ENCODE data around the gene SYCE1. TPM values are rescaled to one million over a fixed set of nuclear protein-coding genes. Genes with fewer than 3 reads are reported as not detected.
"Not testable (repeated sequence)": the region's sequence is repeated elsewhere in the genome, so short reads cannot be mapped to it uniquely, and the experiment has no call there.

The SYCE1 gene
- total RNA-seq, 3 donors from 2014 or later: 3.9 to 5.4 TPM; not detected in 1

DNA sequence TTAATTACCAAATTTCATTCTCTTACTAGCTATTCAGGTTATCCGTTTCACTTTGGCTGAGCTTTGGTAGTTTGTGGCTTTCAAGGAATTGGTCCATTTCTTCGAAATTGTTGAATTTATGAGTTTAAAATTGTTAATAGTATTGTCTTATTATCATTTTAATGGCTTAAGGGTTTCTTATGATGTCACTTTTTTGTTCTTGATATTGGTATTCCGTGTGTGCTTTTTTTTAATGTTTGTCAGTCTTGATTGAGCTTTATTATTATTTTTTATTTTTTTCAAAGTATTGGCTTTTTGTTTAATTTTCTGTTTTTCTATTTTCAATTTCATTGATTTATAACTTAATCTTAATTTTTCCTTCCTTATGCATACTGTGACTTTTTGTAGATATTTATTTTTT, 35.3 kb upstream of the SYCE1 start:
- Histone ChIP-seq H3K36me3 (no peaks in the 10 kb centered on the region), H3K4me1 (no peaks in the 10 kb centered on the region), H3K27me3 (peaks cover 0 to 30% of the 10 kb centered on the region in 2 donors), H3K9me3 (no peaks in the 10 kb centered on the region), H3K27ac (no peak overlapping the region), H3K4me3 (no peak overlapping the region)
- TF ChIP-seq POLR2AphosphoS5 (IDR thresholded peaks at IDR 0.05): no peak
- TF ChIP-seq POLR2A (IDR thresholded peaks at IDR 0.05): no peak
- TF ChIP-seq, protein P1, sequence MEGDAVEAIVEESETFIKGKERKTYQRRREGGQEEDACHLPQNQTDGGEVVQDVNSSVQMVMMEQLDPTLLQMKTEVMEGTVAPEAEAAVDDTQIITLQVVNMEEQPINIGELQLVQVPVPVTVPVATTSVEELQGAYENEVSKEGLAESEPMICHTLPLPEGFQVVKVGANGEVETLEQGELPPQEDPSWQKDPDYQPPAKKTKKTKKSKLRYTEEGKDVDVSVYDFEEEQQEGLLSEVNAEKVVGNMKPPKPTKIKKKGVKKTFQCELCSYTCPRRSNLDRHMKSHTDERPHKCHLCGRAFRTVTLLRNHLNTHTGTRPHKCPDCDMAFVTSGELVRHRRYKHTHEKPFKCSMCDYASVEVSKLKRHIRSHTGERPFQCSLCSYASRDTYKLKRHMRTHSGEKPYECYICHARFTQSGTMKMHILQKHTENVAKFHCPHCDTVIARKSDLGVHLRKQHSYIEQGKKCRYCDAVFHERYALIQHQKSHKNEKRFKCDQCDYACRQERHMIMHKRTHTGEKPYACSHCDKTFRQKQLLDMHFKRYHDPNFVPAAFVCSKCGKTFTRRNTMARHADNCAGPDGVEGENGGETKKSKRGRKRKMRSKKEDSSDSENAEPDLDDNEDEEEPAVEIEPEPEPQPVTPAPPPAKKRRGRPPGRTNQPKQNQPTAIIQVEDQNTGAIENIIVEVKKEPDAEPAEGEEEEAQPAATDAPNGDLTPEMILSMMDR (IDR thresholded peaks at IDR 0.05): no peak
- DNase-seq (ENCODE audit: low spot score in 2 of 2): no peak
- intact Hi-C loops (cut with DNase I; ENCODE audit: low total_unique reads): no loop called here

DNA sequence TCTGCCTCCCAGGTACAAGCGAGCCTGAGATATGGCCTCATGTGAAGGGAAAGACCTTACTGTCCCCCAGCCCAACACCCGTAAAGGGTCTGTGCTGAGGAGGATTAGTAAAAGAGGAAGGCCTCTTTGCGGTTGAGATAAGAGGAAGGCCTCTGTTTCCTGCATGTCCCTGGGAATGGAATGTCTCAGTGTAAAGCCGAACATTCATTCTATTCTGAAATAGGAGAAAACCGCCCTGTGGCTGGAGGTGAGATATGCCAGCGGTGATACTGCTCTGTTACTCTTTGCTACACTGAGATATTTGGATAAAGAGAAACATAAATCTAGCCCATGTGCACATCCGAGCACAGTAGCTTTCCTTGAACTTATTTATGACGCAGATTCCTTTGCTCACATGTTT, 34.5 kb upstream of the SYCE1 start:
- H3K4me1 ChIP-seq; H3K4me3 ChIP-seq; intact Hi-C loops (cut with DNase I; ENCODE audit: low total_unique reads); H3K36me3 ChIP-seq; H3K9me3 ChIP-seq; H3K27ac ChIP-seq; DNase-seq (ENCODE audit: low spot score in 2 of 2): not testable (repeated sequence)
- peaks cover 0 to 25% of the 10 kb centered on the region in 2 donors for H3K27me3 ChIP-seq

GRCh38 chr10:133592716-133593115, 27.3 kb upstream of the SYCE1 start:
- peaks cover 0 to 22% of the 10 kb centered on the region in 2 donors for H3K27me3 ChIP-seq
- no peak overlapping the region for H3K4me3 ChIP-seq
- H3K9me3 ChIP-seq: no peaks in the 10 kb centered on the region
- H3K27ac ChIP-seq: no peak overlapping the region
- no peaks in the 10 kb centered on the region for H3K36me3 ChIP-seq
- TF ChIP-seq POLR2A (IDR thresholded peaks at IDR 0.05): no peak
- TF ChIP-seq, protein P1 (IDR thresholded peaks at IDR 0.05): no peak
- TF ChIP-seq POLR2AphosphoS5 (IDR thresholded peaks at IDR 0.05): no peak
- DNase-seq (ENCODE audit: low spot score in 2 of 2): no peak
- H3K4me1 ChIP-seq: no peaks in the 10 kb centered on the region
- intact Hi-C loops (cut with DNase I; ENCODE audit: low total_unique reads): no loop called here

DNA sequence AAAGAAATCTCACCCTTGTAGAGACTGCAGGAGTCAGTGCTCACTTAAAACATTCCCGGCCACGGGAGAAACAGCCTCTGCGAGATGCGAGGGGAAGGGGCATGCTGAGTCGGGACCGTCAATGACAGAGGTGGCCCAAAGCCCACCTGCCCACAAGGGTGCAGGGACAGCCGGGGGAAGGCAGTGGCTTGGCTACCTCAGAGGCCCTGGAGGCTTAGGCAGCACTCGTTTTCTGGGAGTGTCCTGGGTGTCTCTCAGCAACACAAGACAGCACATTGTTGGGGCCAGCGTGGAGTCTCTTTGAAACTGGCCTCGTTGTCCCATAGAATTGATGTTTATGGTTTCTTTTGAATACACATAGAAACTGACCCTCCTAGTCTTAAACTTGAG, 25.6 kb upstream of the SYCE1 start:
- no peak overlapping the region for H3K27ac ChIP-seq
- DNase-seq (ENCODE audit: low spot score in 2 of 2): no peak
- no peaks in the 10 kb centered on the region for H3K36me3 ChIP-seq
- intact Hi-C loops (cut with DNase I; ENCODE audit: low total_unique reads): no loop called here
- TF ChIP-seq POLR2A (IDR thresholded peaks at IDR 0.05) (no peak), POLR2AphosphoS5 (IDR thresholded peaks at IDR 0.05) (no peak)
- TF ChIP-seq, protein P1 (IDR thresholded peaks at IDR 0.05): no peak
- H3K4me1 ChIP-seq: no peaks in the 10 kb centered on the region
- H3K27me3 ChIP-seq: peaks cover 0 to 20% of the 10 kb centered on the region in 2 donors
- no peaks in the 10 kb centered on the region for H3K9me3 ChIP-seq
- no peak overlapping the region for H3K4me3 ChIP-seq

DNA sequence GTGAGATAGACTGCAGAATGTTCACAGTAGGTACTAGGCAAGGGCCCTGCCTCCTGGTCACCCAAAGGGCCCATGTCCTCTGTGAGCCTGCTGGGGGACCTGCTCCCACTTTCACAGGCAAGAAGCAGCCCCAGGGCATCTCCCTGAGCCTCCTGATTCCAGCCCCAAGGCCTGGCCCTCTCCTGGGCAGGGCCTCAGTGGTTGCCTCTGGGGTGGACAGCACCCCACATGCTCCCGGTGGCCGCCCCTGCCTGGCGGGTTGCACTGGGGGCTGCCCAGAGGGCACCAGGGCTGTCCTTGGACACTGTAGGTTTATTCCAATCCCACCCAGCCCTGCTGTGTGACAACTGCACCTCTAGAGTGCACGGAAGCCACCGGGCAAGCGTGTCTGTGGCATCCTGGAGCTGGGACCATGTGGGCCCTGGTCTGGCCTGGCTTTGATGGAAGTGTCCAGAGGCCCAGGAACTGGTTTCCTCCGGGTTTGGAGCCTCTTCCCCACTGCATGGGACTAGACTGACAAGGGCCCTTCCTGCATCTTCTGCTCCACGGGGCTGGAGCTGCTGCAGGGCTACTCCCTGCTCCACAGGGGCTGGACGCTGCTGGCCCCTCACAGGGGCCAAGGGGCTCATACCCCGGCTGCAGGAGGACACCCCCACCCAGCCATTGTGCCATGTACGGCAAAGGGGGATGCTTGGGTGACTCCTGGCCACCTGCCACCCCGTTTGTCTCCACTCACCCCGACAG, 25.0 kb upstream of the SYCE1 start:
- Histone ChIP-seq H3K4me1 (no peaks in the 10 kb centered on the region), H3K4me3 (no peak overlapping the region), H3K36me3 (no peaks in the 10 kb centered on the region), H3K27ac (no peak overlapping the region), H3K9me3 (no peaks in the 10 kb centered on the region), H3K27me3 (peaks cover 0 to 20% of the 10 kb centered on the region in 2 donors)
- no peak for DNase-seq (ENCODE audit: low spot score in 2 of 2)
- intact Hi-C loops (cut with DNase I; ENCODE audit: low total_unique reads): no loop called here
- no peak for TF ChIP-seq POLR2A (IDR thresholded peaks at IDR 0.05)
- TF ChIP-seq, protein P1 (IDR thresholded peaks at IDR 0.05): no peak
- no peak for TF ChIP-seq POLR2AphosphoS5 (IDR thresholded peaks at IDR 0.05)

DNA sequence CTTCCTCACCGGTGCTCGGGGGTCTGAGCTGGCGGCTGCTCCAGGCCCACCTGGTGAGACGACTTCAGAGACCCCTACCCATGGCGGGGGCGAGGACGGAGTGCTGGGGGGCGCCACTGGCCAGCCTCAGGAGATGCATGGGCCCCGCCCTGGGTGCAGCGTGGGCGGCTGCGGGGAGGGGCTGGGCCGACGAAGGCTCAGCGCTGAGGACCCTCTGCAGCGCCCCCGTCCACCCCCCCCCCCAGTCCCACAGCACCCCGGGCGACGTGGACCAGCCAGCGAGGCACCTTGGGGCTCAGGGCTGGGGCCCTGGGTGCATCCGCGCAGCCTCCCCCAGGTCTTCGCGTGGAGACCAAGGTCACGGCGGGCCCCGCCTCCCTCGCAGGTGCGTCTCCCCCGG, 11.7 kb upstream of the SYCE1 start:
- H3K4me3 ChIP-seq; H3K27ac ChIP-seq; intact Hi-C loops (cut with DNase I; ENCODE audit: low total_unique reads); H3K27me3 ChIP-seq; H3K4me1 ChIP-seq; H3K36me3 ChIP-seq; DNase-seq (ENCODE audit: low spot score in 2 of 2): not testable (repeated sequence)
- H3K9me3 ChIP-seq: peaks cover 12 to 15% of the 10 kb centered on the region in 2 donors

GRCh38 chr10:133573460-133573859, 8.1 kb upstream of the SYCE1 start:
- H3K27me3 ChIP-seq; H3K36me3 ChIP-seq; intact Hi-C loops (cut with DNase I; ENCODE audit: low total_unique reads): not testable (repeated sequence)

DNA sequence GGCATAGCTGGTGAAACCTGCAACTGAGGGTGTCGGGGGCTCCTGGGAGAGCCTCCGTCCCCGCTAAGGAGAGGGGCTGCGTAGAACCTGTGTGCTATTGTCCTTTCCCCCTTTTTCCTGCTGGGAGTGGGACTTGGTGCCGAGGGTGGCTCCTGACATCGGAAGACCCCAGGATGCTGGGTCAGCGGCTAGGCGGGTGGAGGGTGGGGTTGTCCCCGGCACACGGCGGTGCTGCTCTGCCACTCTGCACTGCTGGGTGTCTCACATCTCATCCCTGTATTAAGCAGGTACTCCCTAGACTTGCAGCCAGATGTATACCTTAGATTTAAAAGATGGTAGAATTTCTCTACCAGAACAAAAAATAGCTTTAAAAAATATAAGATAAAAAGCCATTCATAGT, 6.7 kb upstream of the SYCE1 start:
- H3K27me3 ChIP-seq; H3K4me3 ChIP-seq; H3K36me3 ChIP-seq; H3K27ac ChIP-seq; DNase-seq (ENCODE audit: low spot score in 2 of 2); intact Hi-C loops (cut with DNase I; ENCODE audit: low total_unique reads); H3K4me1 ChIP-seq: not testable (repeated sequence)
- H3K9me3 ChIP-seq: peaks cover 11 to 15% of the 10 kb centered on the region in 2 donors

More at GRCh38 chr10:133573460-133573859, 8.1 kb upstream of the SYCE1 start:
- H3K4me1 ChIP-seq; DNase-seq (ENCODE audit: low spot score in 2 of 2); H3K4me3 ChIP-seq; H3K27ac ChIP-seq: not testable (repeated sequence)
- H3K9me3 ChIP-seq: peaks cover 8 to 15% of the 10 kb centered on the region in 2 donors

GRCh38 chr10:133569801-133570200, 4.4 kb upstream of the SYCE1 start:
- Histone ChIP-seq H3K9me3 (peaks cover 15 to 19% of the 10 kb centered on the region in 2 donors), H3K4me3 (peak overlapping the region in 1 of 3 donors; percentile 22)
- DNase-seq (ENCODE audit: low spot score in 2 of 2); H3K36me3 ChIP-seq; H3K27me3 ChIP-seq; intact Hi-C loops (cut with DNase I; ENCODE audit: low total_unique reads); H3K4me1 ChIP-seq; H3K27ac ChIP-seq: not testable (repeated sequence)
